Mesendoderm (in vitro differentiated cells): Measurements from ENCODE around the gene ZC3HAV1L.

Experiments used
- DNase-seq: peaks from one replicate; pipeline ENCODE4 v3.0.0; 2013
- H2AK5ac ChIP-seq: 2 replicates; pipeline ENCODE4 v1.6.1; 2013; ENCODE audit warnings: low read length, inconsistent platforms
- H2BK120ac ChIP-seq: 2 replicates; pipeline ENCODE4 v1.6.1; 2013; ENCODE audit warnings: low read depth, mild to moderate bottlenecking, low read length, moderate library complexity, mixed read lengths
- H2BK15ac ChIP-seq: replicated peaks from 2 replicates; pipeline ENCODE4 v1.6.1; 2013; ENCODE audit warnings: low read depth, mild to moderate bottlenecking, moderate library complexity
- H2BK5ac ChIP-seq: 2 replicates; pipeline ENCODE4 v1.6.1; 2013; ENCODE audit warnings: low read length, inconsistent platforms
- H3K18ac ChIP-seq: 2 replicates; pipeline ENCODE4 v1.6.1; 2013; ENCODE audit warnings: mild to moderate bottlenecking, low read length, mixed read lengths
- H3K23ac ChIP-seq: one replicate; pipeline ENCODE4 v1.6.1; 2013; ENCODE audit warnings: low read length
- H3K27ac ChIP-seq: 2 replicates; pipeline ENCODE4 v1.5.1; 2013; ENCODE audit warnings: low read depth, mild to moderate bottlenecking, inconsistent platforms, low read length, moderate library complexity
- H3K27me3 ChIP-seq: 2 replicates; pipeline ENCODE4 v1.6.1; 2013; ENCODE audit warnings: low read length, control low read depth, mild to moderate bottlenecking, inconsistent platforms; ENCODE audit not compliant: insufficient read depth, poor library complexity
- H3K36me3 ChIP-seq: 2 replicates; pipeline ENCODE4 v1.6.1; 2013; ENCODE audit warnings: low read length, inconsistent platforms; ENCODE audit not compliant: control insufficient read depth, insufficient read depth
- H3K4ac ChIP-seq: one replicate; pipeline ENCODE4 v1.6.1; 2013; ENCODE audit warnings: low read depth, mild to moderate bottlenecking, low read length, moderate library complexity
- H3K4me1 ChIP-seq: 2 replicates; pipeline ENCODE4 v1.6.1; 2013; ENCODE audit warnings: low read depth, low read length, inconsistent platforms; ENCODE audit not compliant: control insufficient read depth
- H3K4me2 ChIP-seq: 2 replicates; pipeline ENCODE4 v1.6.1; 2013; ENCODE audit warnings: low read length
- H3K4me3 ChIP-seq: 2 replicates; pipeline ENCODE4 v1.5.1; 2013; ENCODE audit warnings: mild to moderate bottlenecking, low read length
- H3K56ac ChIP-seq: one replicate; pipeline ENCODE4 v1.6.1; 2013; ENCODE audit warnings: low read length
- H3K79me1 ChIP-seq: 2 replicates; pipeline ENCODE4 v1.6.1; 2013; ENCODE audit warnings: low read length, inconsistent platforms
- H3K79me2 ChIP-seq: 2 replicates; pipeline ENCODE4 v1.6.1; 2013; ENCODE audit warnings: mild to moderate bottlenecking, low read length; ENCODE audit not compliant: control insufficient read depth, insufficient read depth
- H3K9ac ChIP-seq: 2 replicates; pipeline ENCODE4 v1.6.1; 2013; ENCODE audit warnings: low read length, inconsistent platforms
- H4K5ac ChIP-seq: one replicate; pipeline ENCODE4 v1.6.1; 2013; ENCODE audit warnings: low read length
- H4K8ac ChIP-seq: one replicate; pipeline ENCODE4 v1.6.1; 2013; ENCODE audit warnings: low read depth, mild to moderate bottlenecking, control low read depth, low read length, moderate library complexity
- WGBS: extraction: QIAGEN DNeasy Blood & Tissue Kit; methylation state at CpG from one replicate; pipeline ENCODE4 v1.1.7; 2013; ENCODE audit warnings: low lambda C conversion rate, missing lambda C conversion rate; ENCODE audit not compliant: insufficient coverage; ENCODE audit errors: extremely low coverage; 5-methylcytosine and 5-hydroxymethylcytosine counted together

Gene ZC3HAV1L

GRCh38 chr7:139051655-139052054 is 15.8 kb upstream of the ZC3HAV1L start:
- Histone ChIP-seq H4K8ac (no peak overlapping the region), H3K4me3 (no peak overlapping the region), H2AK5ac (no peak overlapping the region), H3K27me3 (no peaks in the 10 kb centered on the region), H3K4me1 (no peaks in the 10 kb centered on the region), H3K18ac (no peak overlapping the region), H3K4ac (no peak overlapping the region), H3K27ac (no peak overlapping the region), H2BK120ac (no peak overlapping the region), H4K5ac (no peak overlapping the region), H3K9ac (no peak overlapping the region), H3K56ac (no peak overlapping the region), H3K79me1 (no peaks in the 10 kb centered on the region), H2BK5ac (no peak overlapping the region), H3K36me3 (peaks cover 14% of the 10 kb centered on the region), H3K4me2 (no peak overlapping the region), H2BK15ac (no peak overlapping the region), H3K23ac (no peak overlapping the region), H3K79me2 (no peaks in the 10 kb centered on the region)
- DNase-seq, result no peak

GRCh38 chr7:139049936-139050335 is 14.1 kb upstream of the ZC3HAV1L start:
- Histone ChIP-seq H3K4me3 (no peak overlapping the region), H3K79me1 (no peaks in the 10 kb centered on the region), H3K27me3 (no peaks in the 10 kb centered on the region), H3K18ac (no peak overlapping the region), H2AK5ac (no peak overlapping the region), H3K9ac (no peak overlapping the region), H2BK5ac (no peak overlapping the region), H3K4me2 (no peak overlapping the region), H3K27ac (no peak overlapping the region), H3K4ac (no peak overlapping the region), H3K79me2 (no peaks in the 10 kb centered on the region), H2BK120ac (no peak overlapping the region), H3K36me3 (peaks cover 13% of the 10 kb centered on the region), H3K4me1 (no peaks in the 10 kb centered on the region), H4K5ac (no peak overlapping the region), H4K8ac (no peak overlapping the region), H2BK15ac (no peak overlapping the region), H3K56ac (no peak overlapping the region), H3K23ac (no peak overlapping the region)
- DNase-seq, result no peak
- WGBS, result no CpG with 5 or more reads among the region's 1 CpG

GRCh38 chr7:139049111-139049510 is 13.3 kb upstream of the ZC3HAV1L start:
- H2BK15ac ChIP-seq, result no peak overlapping the region
- H3K9ac ChIP-seq, result no peak overlapping the region
- peaks cover 11% of the 10 kb centered on the region for H3K36me3 ChIP-seq
- no peak overlapping the region for H3K4me2 ChIP-seq
- H2BK120ac ChIP-seq, result no peak overlapping the region
- no peak overlapping the region for H3K18ac ChIP-seq
- H4K8ac ChIP-seq, result no peak overlapping the region
- DNase-seq, result no peak
- H3K4me1 ChIP-seq, result no peaks in the 10 kb centered on the region
- H3K79me2 ChIP-seq, result no peaks in the 10 kb centered on the region
- no peak overlapping the region for H3K27ac ChIP-seq
- H3K23ac ChIP-seq, result no peak overlapping the region
- no peak overlapping the region for H2BK5ac ChIP-seq
- WGBS, result no CpG with 5 or more reads among the region's 7 CpGs
- H3K56ac ChIP-seq, result no peak overlapping the region
- H3K4me3 ChIP-seq, result no peak overlapping the region
- H4K5ac ChIP-seq, result no peak overlapping the region
- no peak overlapping the region for H3K4ac ChIP-seq
- no peaks in the 10 kb centered on the region for H3K27me3 ChIP-seq
- H3K79me1 ChIP-seq, result no peaks in the 10 kb centered on the region
- H2AK5ac ChIP-seq, result no peak overlapping the region

GRCh38 chr7:139047970-139048369 is 12.1 kb upstream of the ZC3HAV1L start:
- no CpG with 5 or more reads among the region's 3 CpGs for WGBS
- no peak overlapping the region for H4K5ac ChIP-seq

GRCh38 chr7:139046143-139046542 is 10.3 kb upstream of the ZC3HAV1L start:
- no peak overlapping the region for H2BK15ac ChIP-seq
- no peak overlapping the region for H3K4me2 ChIP-seq
- no peak overlapping the region for H3K23ac ChIP-seq
- H2BK120ac ChIP-seq, result no peak overlapping the region
- peaks cover 7% of the 10 kb centered on the region for H3K36me3 ChIP-seq
- WGBS, result no CpG with 5 or more reads among the region's 6 CpGs
- H3K9ac ChIP-seq, result no peak overlapping the region
- H3K79me1 ChIP-seq, result no peaks in the 10 kb centered on the region
- no peaks in the 10 kb centered on the region for H3K27me3 ChIP-seq
- H3K4me3 ChIP-seq, result no peak overlapping the region
- no peak overlapping the region for H4K5ac ChIP-seq
- no peak overlapping the region for H4K8ac ChIP-seq
- no peak overlapping the region for H2AK5ac ChIP-seq
- DNase-seq, result no peak
- H3K18ac ChIP-seq, result no peak overlapping the region
- H3K56ac ChIP-seq, result no peak overlapping the region
- H2BK5ac ChIP-seq, result no peak overlapping the region
- no peak overlapping the region for H3K27ac ChIP-seq
- no peaks in the 10 kb centered on the region for H3K79me2 ChIP-seq
- no peaks in the 10 kb centered on the region for H3K4me1 ChIP-seq
- H3K4ac ChIP-seq, result no peak overlapping the region

More at GRCh38 chr7:139047970-139048369, 12.1 kb upstream of the ZC3HAV1L start:
- H3K9ac ChIP-seq, result no peak overlapping the region
- H2AK5ac ChIP-seq, result no peak overlapping the region
- no peak overlapping the region for H2BK120ac ChIP-seq
- no peak overlapping the region for H3K18ac ChIP-seq
- H3K23ac ChIP-seq, result no peak overlapping the region
- no peaks in the 10 kb centered on the region for H3K79me1 ChIP-seq
- H3K4ac ChIP-seq, result no peak overlapping the region
- H3K4me2 ChIP-seq, result no peak overlapping the region
- H2BK5ac ChIP-seq, result no peak overlapping the region
- H3K27ac ChIP-seq, result no peak overlapping the region
- no peaks in the 10 kb centered on the region for H3K79me2 ChIP-seq
- no peak overlapping the region for H2BK15ac ChIP-seq
- peaks cover 9% of the 10 kb centered on the region for H3K36me3 ChIP-seq
- no peak overlapping the region for H3K56ac ChIP-seq
- no peak overlapping the region for H4K8ac ChIP-seq
- no peak overlapping the region for H3K4me3 ChIP-seq
- no peak for DNase-seq
- no peaks in the 10 kb centered on the region for H3K27me3 ChIP-seq
- H3K4me1 ChIP-seq, result no peaks in the 10 kb centered on the region
